Natural killer cell (primary cell): ENCODE data around the gene IFITM10. TPM values are rescaled to one million over a fixed set of nuclear protein-coding genes. Genes with fewer than 3 reads are reported as not detected.

ENCODE experiments used
- ATAC-seq, 3 donors: fragments of 150-1000 bp in 2 of 3; fragments of 200-7000 bp in 1 of 3; cut with Tn5 transposase; 1 replicate in 1 of 3; 2 replicates in 2 of 3; pipeline ENCODE4 v1.10.0; 2021; ENCODE audit warnings: mild to moderate bottlenecking in 2 of 3, moderate library complexity in 2 of 3
- DNase-seq, 2 donors: peaks; one replicate each; pipeline versions ENCODE4 v3.0.0 to v3.0.0-alpha.2; 2013 to 2021; ENCODE audit warnings: mixed read lengths in 1 of 2
- H3K27ac ChIP-seq: one replicate; pipeline ENCODE4 v1.5.1; 2013; ENCODE audit warnings: mild to moderate bottlenecking, low read length
- H3K27me3 ChIP-seq: one replicate; pipeline ENCODE4 v1.6.1; 2013; ENCODE audit warnings: low read length; ENCODE audit not compliant: control insufficient read depth, insufficient read depth
- H3K36me3 ChIP-seq: one replicate; pipeline ENCODE4 v1.6.1; 2013; ENCODE audit warnings: low read length; ENCODE audit not compliant: control insufficient read depth, insufficient read depth
- H3K4me1 ChIP-seq: one replicate; pipeline ENCODE4 v1.6.1; 2013; ENCODE audit warnings: low read length; ENCODE audit not compliant: control insufficient read depth, insufficient read depth
- H3K4me3 ChIP-seq: one replicate; pipeline ENCODE4 v1.5.1; 2013; ENCODE audit warnings: low read length
- H3K9me3 ChIP-seq: one replicate; pipeline ENCODE4 v1.6.1; 2013; ENCODE audit warnings: low read length; ENCODE audit not compliant: control insufficient read depth, insufficient read depth
- H3K27ac Mint-ChIP-seq, 2 donors: one replicate each; pipeline ENCODE4 v1.8.0; 2022; ENCODE audit warnings: mild to moderate bottlenecking in 2 of 2, mixed read lengths in 2 of 2, moderate library complexity in 1 of 2
- H3K27me3 Mint-ChIP-seq, 2 donors: one replicate each; pipeline ENCODE4 v1.8.0; 2022; ENCODE audit warnings: low read depth in 2 of 2, mixed read lengths in 2 of 2
- H3K36me3 Mint-ChIP-seq: one replicate; pipeline ENCODE4 v1.8.0; 2022; ENCODE audit warnings: mixed read lengths
- H3K4me1 Mint-ChIP-seq, 2 donors: one replicate each; pipeline ENCODE4 v1.8.0; 2022; ENCODE audit warnings: mixed read lengths in 2 of 2
- H3K4me3 Mint-ChIP-seq: one replicate; pipeline ENCODE4 v1.8.0; 2022; ENCODE audit warnings: mild to moderate bottlenecking, moderate library complexity, mixed read lengths
- H3K9me3 Mint-ChIP-seq, 2 donors: one replicate each; pipeline ENCODE4 v1.8.0; 2022; ENCODE audit warnings: mixed read lengths in 2 of 2
- WGBS: methylation state at CpG from one replicate; pipeline ENCODE4 v1.1.7; 2013; ENCODE audit warnings: missing lambda C conversion rate; ENCODE audit not compliant: insufficient coverage; 5-methylcytosine and 5-hydroxymethylcytosine counted together
- intact Hi-C: fragments of 100-400 bp; cut with micrococcal nuclease; formaldehyde crosslinking; loops from one replicate; pipeline ENCODE4 v1.14.2; 2022
- total RNA-seq, 4 donors: library from RNA; stranded (reverse); fragments of 120-200 nt in 1 of 4; gene quantifications; one replicate each; pipeline versions ENCODE4 v1.2.3 to v1.2.4, GENCODE V29; 2013 to 2022
- TF ChIP-seq, protein P1 (sequence below): fragments of 200-600 bp; IDR thresholded peaks from one replicate; pipeline ENCODE4 v1.8.0; 2022; ENCODE audit warnings: antibody characterized with exemption

IFITM10 gene
- total RNA-seq, 3 donors from 2014 or later (not counting 1 experiment from before 2014, with no cell fraction given) = 5.5 to 8.1 (median 6.5) TPM

DNA sequence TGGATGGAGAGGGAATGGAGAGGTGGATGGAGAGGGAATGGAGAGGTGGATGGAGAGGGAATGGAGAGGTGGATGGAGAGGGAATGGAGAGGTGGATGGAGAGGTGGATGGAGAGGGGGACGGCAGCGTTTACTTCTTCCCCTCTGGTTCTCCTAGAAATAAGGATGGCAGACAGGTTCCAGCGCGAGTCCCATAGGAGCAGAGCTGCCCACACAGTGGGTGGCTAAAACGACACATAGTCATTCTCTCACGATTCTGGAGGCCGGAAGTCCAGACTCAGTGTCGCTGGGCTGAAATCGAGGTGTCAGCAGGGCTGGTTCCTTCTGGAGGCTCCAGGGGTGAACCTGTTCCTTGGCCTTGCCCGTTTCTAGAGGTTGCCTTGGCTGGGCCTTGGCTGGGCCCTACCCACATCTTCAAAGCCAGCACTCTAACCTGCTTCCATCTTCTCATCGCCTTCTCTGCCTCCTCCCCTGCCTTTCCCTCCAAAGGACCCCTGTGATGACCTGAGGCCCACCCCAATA is 26.0 kb upstream of the IFITM10 start:
- intact Hi-C loops = loop anchor here (10.0 kb wide), 1 partner anchor 48 kb away; no protein-coding TSS in a partner anchor
- 91% methylated on average over 11 of the region's 11 CpGs for WGBS
- H3K27ac ChIP-seq = no peak overlapping the region
- H3K4me1 ChIP-seq = peaks cover 65% of the 10 kb centered on the region
- TF ChIP-seq, protein P1, sequence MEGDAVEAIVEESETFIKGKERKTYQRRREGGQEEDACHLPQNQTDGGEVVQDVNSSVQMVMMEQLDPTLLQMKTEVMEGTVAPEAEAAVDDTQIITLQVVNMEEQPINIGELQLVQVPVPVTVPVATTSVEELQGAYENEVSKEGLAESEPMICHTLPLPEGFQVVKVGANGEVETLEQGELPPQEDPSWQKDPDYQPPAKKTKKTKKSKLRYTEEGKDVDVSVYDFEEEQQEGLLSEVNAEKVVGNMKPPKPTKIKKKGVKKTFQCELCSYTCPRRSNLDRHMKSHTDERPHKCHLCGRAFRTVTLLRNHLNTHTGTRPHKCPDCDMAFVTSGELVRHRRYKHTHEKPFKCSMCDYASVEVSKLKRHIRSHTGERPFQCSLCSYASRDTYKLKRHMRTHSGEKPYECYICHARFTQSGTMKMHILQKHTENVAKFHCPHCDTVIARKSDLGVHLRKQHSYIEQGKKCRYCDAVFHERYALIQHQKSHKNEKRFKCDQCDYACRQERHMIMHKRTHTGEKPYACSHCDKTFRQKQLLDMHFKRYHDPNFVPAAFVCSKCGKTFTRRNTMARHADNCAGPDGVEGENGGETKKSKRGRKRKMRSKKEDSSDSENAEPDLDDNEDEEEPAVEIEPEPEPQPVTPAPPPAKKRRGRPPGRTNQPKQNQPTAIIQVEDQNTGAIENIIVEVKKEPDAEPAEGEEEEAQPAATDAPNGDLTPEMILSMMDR = no peak
- no peak for ATAC-seq
- H3K9me3 ChIP-seq = no peaks in the 10 kb centered on the region
- H3K4me3 ChIP-seq = no peak overlapping the region
- H3K36me3 ChIP-seq = no peaks in the 10 kb centered on the region
- no peaks in the 10 kb centered on the region for H3K27me3 ChIP-seq
- Mint-ChIP-seq H3K27ac (no peak overlapping the region), H3K4me1 (peaks cover 49 to 54% of the 10 kb centered on the region in 2 donors), H3K27me3 (no peaks in the 10 kb centered on the region), H3K9me3 (no peaks in the 10 kb centered on the region), H3K36me3 (no peaks in the 10 kb centered on the region), H3K4me3 (no peak overlapping the region)
- no peak for DNase-seq

DNA sequence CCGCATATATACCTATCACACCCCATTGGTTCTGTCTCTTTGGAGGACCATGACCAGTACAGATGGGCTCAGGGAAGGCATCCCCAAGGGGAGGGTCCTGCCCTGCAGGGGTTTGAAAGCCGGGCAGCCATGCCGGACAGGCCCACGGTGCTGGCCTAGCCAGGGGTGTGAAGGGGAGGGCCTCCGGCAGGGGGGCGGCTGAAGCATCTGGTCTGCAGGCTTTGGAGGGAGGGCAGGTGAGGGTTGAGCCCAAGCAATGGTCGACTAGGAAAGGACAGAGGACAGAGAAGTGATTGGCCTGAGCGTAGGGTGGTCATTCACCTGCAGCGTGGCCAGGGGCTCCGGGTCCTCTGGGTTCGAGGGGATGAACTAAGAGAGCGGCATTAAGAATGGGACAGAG is 24.5 kb upstream of the IFITM10 start:
- DNase-seq (no peak), ATAC-seq (no peak)
- Mint-ChIP-seq H3K27ac (peak overlapping the region in 1 of 2 donors; percentile 58), H3K27me3 (no peaks in the 10 kb centered on the region), H3K36me3 (no peaks in the 10 kb centered on the region), H3K4me1 (peaks cover 48 to 54% of the 10 kb centered on the region in 2 donors), H3K9me3 (no peaks in the 10 kb centered on the region), H3K4me3 (no peak overlapping the region)
- no peaks in the 10 kb centered on the region for H3K27me3 ChIP-seq
- peaks cover 63% of the 10 kb centered on the region for H3K4me1 ChIP-seq
- H3K4me3 ChIP-seq = no peak overlapping the region
- intact Hi-C loops = loop anchor here (10.0 kb wide), 1 partner anchor 50 kb away; no protein-coding TSS in a partner anchor
- H3K9me3 ChIP-seq = no peaks in the 10 kb centered on the region
- WGBS = 84% methylated on average over 12 of the region's 12 CpGs
- H3K27ac ChIP-seq = no peak overlapping the region
- H3K36me3 ChIP-seq = no peaks in the 10 kb centered on the region
- TF ChIP-seq, protein P1 = no peak

DNA sequence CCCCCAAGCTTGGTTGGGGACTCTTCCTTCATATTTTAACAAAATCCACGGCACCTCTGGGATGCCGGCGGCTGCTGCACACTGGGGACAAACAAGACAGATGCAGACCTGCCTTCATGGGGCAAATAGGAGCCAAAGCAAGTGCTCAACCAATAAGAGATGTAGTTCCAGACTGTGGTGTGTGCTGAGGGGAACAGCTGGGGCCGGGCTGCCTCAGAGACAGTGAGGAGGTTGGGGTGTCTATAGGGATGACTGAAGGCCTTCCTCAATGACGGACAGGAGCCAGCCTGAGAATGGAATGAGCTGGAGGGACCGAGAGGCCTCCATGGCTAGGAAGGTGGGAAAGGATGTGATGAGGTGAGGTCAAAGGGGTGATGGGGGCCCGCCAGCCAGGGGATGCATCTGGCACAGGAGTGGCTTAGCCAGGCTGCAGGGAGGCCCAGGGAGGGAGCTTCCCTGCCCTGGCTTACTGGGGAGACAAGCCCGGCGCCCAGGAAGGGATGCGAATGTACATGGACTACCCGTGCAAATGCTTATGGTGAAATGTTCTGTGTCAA is 23.7 kb upstream of the IFITM10 start:
- TF ChIP-seq, protein P1 = no peak
- Mint-ChIP-seq H3K36me3 (no peaks in the 10 kb centered on the region), H3K4me3 (no peak overlapping the region), H3K9me3 (no peaks in the 10 kb centered on the region), H3K4me1 (peaks cover 44 to 50% of the 10 kb centered on the region in 2 donors), H3K27ac (peak overlapping the region in 1 of 2 donors; percentile 90), H3K27me3 (no peaks in the 10 kb centered on the region)
- H3K27me3 ChIP-seq = no peaks in the 10 kb centered on the region
- intact Hi-C loops = loop anchor here (10.0 kb wide), 1 partner anchor 51 kb away; no protein-coding TSS in a partner anchor
- H3K27ac ChIP-seq = no peak overlapping the region
- no peaks in the 10 kb centered on the region for H3K9me3 ChIP-seq
- 95% methylated on average over 11 of the region's 11 CpGs for WGBS
- H3K36me3 ChIP-seq = no peaks in the 10 kb centered on the region
- DNase-seq (no peak), ATAC-seq (no peak)
- no peak overlapping the region for H3K4me3 ChIP-seq
- H3K4me1 ChIP-seq = peaks cover 57% of the 10 kb centered on the region
